HEK293T (cell line): Measurements from ENCODE around the gene FXN.

ENCODE experiments used
- CTCF ChIA-PET: fragments of 350-600 bp; formaldehyde crosslinking; extraction: SDS; loops from one replicate; lab custom pipeline; 2021; ENCODE audit warnings: antibody characterized with exemption, inconsistent platforms; lab: Yijun Ruan, JAX
- POLR2A ChIA-PET: fragments of 350-600 bp; formaldehyde crosslinking; extraction: SDS; loops from one replicate; lab custom pipeline; 2020; ENCODE audit warnings: antibody characterized with exemption, inconsistent platforms; lab: Yijun Ruan, JAX
- DNase-seq: peaks from one replicate; pipeline ENCODE4 v3.0.0; 2012; ENCODE audit warnings: mixed read lengths; ENCODE audit errors: extremely low spot score
- ARNT ChIP-seq: fragments of 450-650 bp; IDR thresholded peaks from 2 replicates; pipeline ENCODE4 v1.6.1; 2017; ENCODE audit warnings: mild to moderate bottlenecking
- BHLHE40 ChIP-seq: fragments of 450-650 bp; IDR thresholded peaks from 2 replicates; pipeline ENCODE4 v1.6.1; 2016; ENCODE audit warnings: mild to moderate bottlenecking, moderate library complexity, borderline replicate concordance
- CTBP1 ChIP-seq: fragments of 450-650 bp; IDR thresholded peaks from 2 replicates; pipeline ENCODE4 v1.6.1; 2016; ENCODE audit warnings: borderline replicate concordance
- ELF4 ChIP-seq: fragments of 450-650 bp; IDR thresholded peaks from 2 replicates; pipeline ENCODE4 v1.6.1; 2017; ENCODE audit warnings: antibody characterized with exemption
- FOXA1 ChIP-seq: fragments of 450-650 bp; IDR thresholded peaks from 2 replicates; pipeline ENCODE4 v1.6.1; 2016; ENCODE audit warnings: mild to moderate bottlenecking
- FOXK2 ChIP-seq: fragments of 450-650 bp; IDR thresholded peaks from 2 replicates; pipeline ENCODE4 v1.6.1; 2016; ENCODE audit warnings: mild to moderate bottlenecking
- L3MBTL2 ChIP-seq: fragments of 450-650 bp; conservative IDR thresholded peaks from 2 replicates; pipeline ENCODE4 v1.6.1; 2016; ENCODE audit warnings: mild to moderate bottlenecking
- LEF1 ChIP-seq: fragments of 450-650 bp; IDR thresholded peaks from 2 replicates; pipeline ENCODE4 v1.6.1; 2017; ENCODE audit warnings: mild to moderate bottlenecking, borderline replicate concordance
- NFRKB ChIP-seq: fragments of 450-650 bp; IDR thresholded peaks from 2 replicates; pipeline ENCODE4 v1.6.1; 2016; ENCODE audit warnings: mild to moderate bottlenecking, moderate library complexity
- SP1 ChIP-seq: fragments of 450-650 bp; IDR thresholded peaks from 2 replicates; pipeline ENCODE4 v1.6.1; 2017
- SUZ12 ChIP-seq: fragments of 450-650 bp; IDR thresholded peaks from 2 replicates; pipeline ENCODE4 v1.6.1; 2016; ENCODE audit warnings: mild to moderate bottlenecking
- TARDBP ChIP-seq: fragments of 450-650 bp; IDR thresholded peaks from 2 replicates; pipeline ENCODE4 v1.6.1; 2016
- ZNF384 ChIP-seq: fragments of 450-650 bp; IDR thresholded peaks from 2 replicates; pipeline ENCODE4 v1.6.1; 2016
- TF ChIP-seq, protein P1 (sequence below): fragments of 450-650 bp; IDR thresholded peaks from 2 replicates; pipeline ENCODE4 v1.6.1; 2016

FXN gene

GRCh38 chr9:69121155-69122081 lies 85.9 kb downstream of the FXN start:
- TF ChIP-seq BHLHE40, result no peak
- peak; percentile 44 for TF ChIP-seq L3MBTL2
- ChIA-PET CTCF (interaction anchor here (0.8 to 1.2 kb wide), 2 partner anchors 13 to 85 kb away, joined by 3 read pairs; no protein-coding TSS in a partner anchor), POLR2A (no interaction called here)
- peak; percentile 39 for DNase-seq

GRCh38 chr9:69122082-69122548 lies 86.6 kb downstream of the FXN start:
- no peak for TF ChIP-seq TARDBP
- ChIA-PET POLR2A (interaction anchor here (0.8 kb wide), 1 partner anchor 9 kb away, joined by 4 read pairs; no protein-coding TSS in a partner anchor), CTCF (interaction anchor here (0.8 to 1.2 kb wide), 3 partner anchors 13 to 84 kb away, joined by 3 to 4 read pairs (median 3); no protein-coding TSS in a partner anchor)
- DNase-seq, result peak; percentile 60

DNA sequence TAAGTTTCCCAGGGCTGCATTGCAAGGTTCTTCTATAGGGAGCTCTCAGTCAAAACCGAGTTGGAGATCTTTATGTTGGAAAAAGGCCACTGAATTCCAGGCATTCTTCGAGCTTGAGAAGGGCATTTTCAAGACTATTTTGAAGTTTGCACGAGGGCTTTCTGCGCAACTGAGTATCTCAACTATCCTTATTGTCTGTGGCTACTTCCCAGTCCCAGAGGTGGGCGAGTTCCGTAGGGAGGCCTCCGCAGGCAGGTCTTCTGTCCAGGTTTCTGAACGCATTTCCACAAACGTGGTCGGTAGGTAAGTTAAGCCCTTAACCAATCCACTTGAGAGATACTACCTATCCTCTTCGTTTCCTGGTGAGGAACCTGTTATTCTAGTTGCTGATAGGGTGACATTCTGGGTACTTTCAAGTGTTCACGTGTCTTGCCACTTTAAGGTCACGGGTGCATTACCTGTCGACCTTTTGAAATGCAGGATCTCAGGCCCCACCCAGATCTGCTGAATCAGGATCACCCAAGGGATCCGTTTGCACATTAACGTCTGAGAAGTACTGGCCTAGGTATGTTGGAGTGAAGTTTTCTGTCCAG lies 87.1 kb downstream of the FXN start:
- no peak for DNase-seq
- CTCF ChIA-PET, result interaction anchor here (0.8 to 1.2 kb wide), 3 partner anchors 12 to 83 kb away, joined by 3 to 4 read pairs (median 3); no protein-coding TSS in a partner anchor
- POLR2A ChIA-PET, result interaction anchor here (0.8 kb wide), 1 partner anchor 9 kb away, joined by 4 read pairs; no protein-coding TSS in a partner anchor
- TF ChIP-seq SP1 (no peak), SUZ12 (no peak), ELF4 (no peak), ARNT (no peak), BHLHE40 (no peak), NFRKB (no peak), FOXA1 (no peak), L3MBTL2 (no peak), LEF1 (no peak)
- TF ChIP-seq, protein P1, sequence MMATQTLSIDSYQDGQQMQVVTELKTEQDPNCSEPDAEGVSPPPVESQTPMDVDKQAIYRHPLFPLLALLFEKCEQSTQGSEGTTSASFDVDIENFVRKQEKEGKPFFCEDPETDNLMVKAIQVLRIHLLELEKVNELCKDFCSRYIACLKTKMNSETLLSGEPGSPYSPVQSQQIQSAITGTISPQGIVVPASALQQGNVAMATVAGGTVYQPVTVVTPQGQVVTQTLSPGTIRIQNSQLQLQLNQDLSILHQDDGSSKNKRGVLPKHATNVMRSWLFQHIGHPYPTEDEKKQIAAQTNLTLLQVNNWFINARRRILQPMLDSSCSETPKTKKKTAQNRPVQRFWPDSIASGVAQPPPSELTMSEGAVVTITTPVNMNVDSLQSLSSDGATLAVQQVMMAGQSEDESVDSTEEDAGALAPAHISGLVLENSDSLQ, result no peak

DNA sequence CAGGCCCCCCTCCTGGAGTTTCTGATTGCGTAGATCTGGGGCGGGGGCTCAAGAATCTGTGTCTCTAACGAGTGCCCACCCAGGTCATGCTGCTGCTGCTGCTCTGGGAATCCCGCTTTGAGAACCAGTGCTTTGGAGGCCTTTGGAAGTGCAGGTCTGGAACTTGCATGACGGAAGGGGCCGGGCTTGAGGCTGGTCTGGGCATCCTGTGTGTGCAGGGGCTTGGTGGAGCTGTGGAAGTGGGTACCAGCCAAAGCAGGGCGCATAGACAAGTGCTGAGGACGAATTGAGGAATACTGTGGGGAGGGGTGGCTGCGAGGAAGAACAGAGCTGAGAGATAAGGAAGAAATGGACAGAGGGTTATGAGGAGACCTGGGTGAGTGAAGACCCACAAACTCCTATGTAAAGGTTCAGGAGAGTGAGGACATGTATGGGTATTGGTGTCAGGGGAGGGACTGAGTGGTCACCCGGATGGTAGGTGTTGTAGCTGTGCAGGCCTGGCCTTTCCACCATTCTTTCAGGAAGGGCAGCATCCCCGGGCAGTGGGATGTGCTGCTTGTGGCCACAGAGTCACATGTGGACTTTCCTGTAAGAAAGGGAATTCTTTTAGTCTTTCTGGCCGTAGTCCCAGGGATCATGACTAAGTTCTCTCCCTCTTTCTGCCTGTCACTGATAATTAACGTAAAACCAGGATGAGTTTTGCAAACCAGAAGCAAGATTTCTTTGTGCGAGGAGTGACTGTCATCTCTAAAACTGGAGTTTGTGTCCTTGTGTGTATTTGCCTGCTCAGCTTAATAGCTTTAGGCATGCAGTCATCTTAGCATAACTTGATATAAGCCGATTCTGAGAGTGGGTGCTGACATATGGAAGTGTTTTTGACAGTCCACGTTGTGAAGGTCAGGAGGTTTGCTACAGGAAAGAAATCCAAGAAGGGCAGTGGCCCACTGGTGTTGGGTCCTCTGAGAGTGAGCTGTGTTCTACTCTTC lies 95.2 kb downstream of the FXN start:
- no peak for DNase-seq
- ChIA-PET POLR2A (interaction anchor here (1.3 kb wide), 1 partner anchor 8 kb away, joined by 4 read pairs; no protein-coding TSS in a partner anchor), CTCF (no interaction called here)
- TF ChIP-seq ARNT, result no peak
- no peak for TF ChIP-seq BHLHE40
- TF ChIP-seq, protein P1, result no peak
- no peak for TF ChIP-seq TARDBP
- TF ChIP-seq FOXK2, result no peak
- TF ChIP-seq CTBP1, result no peak
- no peak for TF ChIP-seq SUZ12

GRCh38 chr9:69131682-69132081 lies 96.1 kb downstream of the FXN start:
- DNase-seq, result no peak
- ChIA-PET CTCF (no interaction called here), POLR2A (interaction anchor here (1.3 kb wide), 1 partner anchor 9 kb away, joined by 4 read pairs; no protein-coding TSS in a partner anchor)
- TF ChIP-seq SP1 (no peak), LEF1 (no peak)

DNA sequence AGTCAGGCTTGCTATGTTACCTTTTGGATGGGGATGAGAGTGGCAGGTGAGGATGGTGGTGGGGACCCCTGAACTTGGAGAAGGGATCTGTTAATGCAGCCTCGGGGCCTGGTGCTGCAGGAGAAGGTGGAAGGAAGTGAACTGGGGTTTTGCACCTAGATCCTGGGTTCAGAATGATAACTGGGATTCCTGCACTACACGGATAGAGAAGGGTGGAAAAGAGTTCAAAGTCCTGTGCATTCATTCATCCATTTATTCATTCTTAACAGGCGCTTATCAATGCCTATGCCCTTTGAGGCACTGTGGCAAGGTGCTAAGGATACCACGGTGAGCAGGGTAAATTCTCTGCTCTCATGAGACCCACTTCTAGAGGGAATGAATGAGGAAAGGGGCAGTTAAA lies 96.8 kb downstream of the FXN start:
- no peak for DNase-seq
- TF ChIP-seq, protein P1, result no peak
- TF ChIP-seq L3MBTL2 (no peak), CTBP1 (no peak), ARNT (no peak), LEF1 (no peak), NFRKB (no peak), ZNF384 (no peak), SP1 (no peak), FOXK2 (no peak), SUZ12 (no peak), BHLHE40 (no peak), FOXA1 (no peak), ELF4 (no peak)
- ChIA-PET CTCF (no interaction called here), POLR2A (no interaction called here)
